Measurements from ENCODE around the gene CENPP.

DNA sequence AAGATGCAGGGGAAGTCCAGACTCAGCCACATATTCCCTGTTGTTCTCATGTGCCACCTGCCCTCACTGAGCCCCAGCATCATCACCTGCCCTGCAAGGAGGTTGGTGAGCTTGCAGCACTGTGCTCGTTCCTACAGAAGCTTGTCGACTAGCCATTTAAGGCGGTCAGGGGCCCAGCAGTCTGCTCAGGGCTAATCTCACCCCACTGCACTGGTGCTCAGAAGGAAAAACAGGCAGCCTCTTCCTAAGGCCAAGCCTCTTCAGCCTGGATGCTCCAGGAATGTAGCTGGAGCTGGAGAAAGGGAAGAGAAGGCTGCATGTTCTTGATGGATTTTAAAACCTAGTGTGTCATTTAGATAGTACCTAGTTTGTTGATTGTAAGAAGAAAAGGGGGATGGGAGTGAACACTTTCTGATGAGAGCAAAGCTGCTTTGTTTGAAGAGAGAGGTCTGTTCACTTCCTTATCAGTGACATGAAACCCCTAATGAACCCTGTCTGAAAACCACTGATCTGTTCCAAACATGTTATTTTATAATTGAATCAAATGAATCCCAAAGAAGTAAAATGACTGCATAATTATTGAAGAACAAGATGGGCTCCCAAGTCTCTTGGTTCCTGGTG, 167.1 kb downstream of the CENPP start:
- TF ChIP-seq FOXM1 (IDR thresholded peaks at IDR 0.05; ENCODE audit: borderline replicate concordance) = no peak
- no peak for TF ChIP-seq ZNF384 (IDR thresholded peaks at IDR 0.05)
- no peak for TF ChIP-seq CTBP1 (IDR thresholded peaks at IDR 0.05; ENCODE audit: borderline replicate concordance)
- TF ChIP-seq LEF1 (IDR thresholded peaks at IDR 0.05; ENCODE audit: borderline replicate concordance) = no peak
